ENCODE measurements around the gene LRCOL1.
A peak's percentile ranks its signal among the peaks of the same experiment; 100 is the strongest.
"Not testable (repeated sequence)": the region's sequence is repeated elsewhere in the genome, so short reads cannot be mapped to it uniquely, and the experiment has no call there.

LRCOL1 gene

GRCh38 chr12:132600048-132601032 lies 10.0 kb downstream of the LRCOL1 start:
- DNase-seq, result peak; percentile 42 to 61

GRCh38 chr12:132599502-132599901 lies 10.9 kb downstream of the LRCOL1 start:
- DNase-seq, result not testable (repeated sequence)

DNA sequence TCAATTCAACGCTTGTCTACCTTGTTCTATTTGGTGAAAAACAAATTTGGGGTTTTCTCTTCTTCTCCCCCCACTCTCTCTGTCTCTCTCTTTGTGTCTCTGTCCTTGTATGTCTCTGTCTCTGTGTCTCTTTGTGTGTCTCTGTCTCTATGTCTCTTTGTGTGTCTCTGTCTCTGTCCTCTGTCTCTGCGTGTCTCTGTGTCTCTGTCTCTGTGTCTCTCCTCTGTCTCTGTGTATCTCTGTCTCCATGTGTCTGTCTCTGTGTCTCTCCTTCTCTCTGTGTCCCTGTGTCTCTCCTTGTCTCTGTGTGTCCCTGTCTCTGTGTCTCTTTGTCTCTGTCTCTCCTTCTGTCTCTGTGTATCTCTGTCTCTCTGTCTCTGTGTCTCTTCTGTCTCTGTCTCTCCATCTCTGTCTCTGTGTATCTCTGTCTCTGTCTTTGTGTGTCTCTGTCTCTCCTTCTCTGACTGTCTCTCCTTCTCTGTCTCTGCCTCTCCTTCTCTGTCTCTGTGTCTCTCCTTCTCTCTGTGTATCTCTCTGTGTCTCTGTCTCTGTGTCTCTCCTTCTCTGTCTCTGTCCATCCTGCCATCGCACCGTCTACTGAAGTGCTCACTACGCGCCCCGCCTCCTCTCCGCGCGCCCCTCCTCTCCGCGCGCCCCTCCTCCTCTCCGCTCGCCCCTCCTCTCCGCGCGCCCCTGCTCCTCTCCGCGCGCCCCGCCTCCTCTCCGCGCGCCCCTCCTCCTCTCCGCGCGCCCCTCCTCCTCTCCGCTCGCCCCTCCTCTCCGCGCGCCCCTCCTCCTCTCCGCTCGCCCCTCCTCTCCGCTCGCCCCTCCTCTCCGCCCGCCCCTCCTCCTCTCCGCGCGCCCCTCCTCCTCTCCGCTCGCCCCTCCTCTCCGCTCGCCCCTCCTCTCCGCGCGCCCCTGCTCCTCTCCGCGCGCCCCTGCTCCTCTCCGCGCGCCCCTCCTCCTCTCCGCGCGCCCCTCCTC lies 12.8 kb downstream of the LRCOL1 start:
- DNase-seq, result no peak

GRCh38 chr12:132596016-132596415 lies 14.4 kb downstream of the LRCOL1 start:
- DNase-seq, result no peak

GRCh38 chr12:132595183-132595582 lies 15.2 kb downstream of the LRCOL1 start:
- DNase-seq, result no peak

DNA sequence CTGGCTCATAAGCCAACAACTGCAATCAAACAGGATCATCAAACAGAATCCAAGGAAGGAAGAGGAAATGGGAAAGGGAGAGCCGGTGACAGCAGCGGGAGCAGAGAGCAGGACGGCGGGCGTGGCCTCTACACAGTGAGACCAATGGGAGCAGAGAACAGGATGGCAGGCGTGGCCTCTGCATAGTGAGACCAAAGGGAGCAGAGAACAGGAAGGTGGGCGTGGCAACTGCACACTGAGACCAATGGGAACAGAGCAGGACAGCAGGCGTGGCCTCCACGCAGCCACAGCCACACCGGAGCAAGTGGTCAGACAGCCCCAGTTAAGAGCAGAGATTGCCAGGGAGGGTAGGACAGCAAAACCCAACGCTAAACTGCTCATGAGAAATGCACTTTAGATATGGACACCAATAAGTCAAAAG lies 16.4 kb downstream of the LRCOL1 start:
- peak; percentile 35 to 49 for DNase-seq

DNA sequence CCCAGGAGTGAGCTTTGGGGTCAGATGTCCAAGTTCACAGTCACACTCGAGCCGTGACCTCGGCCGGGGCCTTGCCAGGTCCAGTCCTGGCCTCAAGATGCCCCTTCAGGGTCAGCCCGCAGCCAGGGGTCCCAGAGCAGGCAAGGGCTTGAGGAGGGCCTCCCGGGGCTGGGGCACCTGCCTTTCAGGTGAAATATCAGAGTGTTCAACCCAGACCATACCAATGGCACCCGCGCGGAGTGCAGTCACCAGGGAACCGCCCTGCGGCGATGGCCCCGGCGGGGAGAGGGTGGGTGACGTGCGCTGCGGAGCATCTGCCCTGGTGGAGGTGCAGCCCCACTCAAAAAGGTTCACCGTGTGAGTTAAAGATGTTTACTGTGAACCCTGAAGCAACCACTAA lies 16.9 kb downstream of the LRCOL1 start:
- no peak for DNase-seq

- no peak for DNase-seq
Observed at GRCh38 chr12:132593071-132593470, 17.3 kb downstream of the LRCOL1 start.

- DNase-seq, result no peak
Observed at GRCh38 chr12:132592282-132592970, 18.0 kb downstream of the LRCOL1 start.

DNA sequence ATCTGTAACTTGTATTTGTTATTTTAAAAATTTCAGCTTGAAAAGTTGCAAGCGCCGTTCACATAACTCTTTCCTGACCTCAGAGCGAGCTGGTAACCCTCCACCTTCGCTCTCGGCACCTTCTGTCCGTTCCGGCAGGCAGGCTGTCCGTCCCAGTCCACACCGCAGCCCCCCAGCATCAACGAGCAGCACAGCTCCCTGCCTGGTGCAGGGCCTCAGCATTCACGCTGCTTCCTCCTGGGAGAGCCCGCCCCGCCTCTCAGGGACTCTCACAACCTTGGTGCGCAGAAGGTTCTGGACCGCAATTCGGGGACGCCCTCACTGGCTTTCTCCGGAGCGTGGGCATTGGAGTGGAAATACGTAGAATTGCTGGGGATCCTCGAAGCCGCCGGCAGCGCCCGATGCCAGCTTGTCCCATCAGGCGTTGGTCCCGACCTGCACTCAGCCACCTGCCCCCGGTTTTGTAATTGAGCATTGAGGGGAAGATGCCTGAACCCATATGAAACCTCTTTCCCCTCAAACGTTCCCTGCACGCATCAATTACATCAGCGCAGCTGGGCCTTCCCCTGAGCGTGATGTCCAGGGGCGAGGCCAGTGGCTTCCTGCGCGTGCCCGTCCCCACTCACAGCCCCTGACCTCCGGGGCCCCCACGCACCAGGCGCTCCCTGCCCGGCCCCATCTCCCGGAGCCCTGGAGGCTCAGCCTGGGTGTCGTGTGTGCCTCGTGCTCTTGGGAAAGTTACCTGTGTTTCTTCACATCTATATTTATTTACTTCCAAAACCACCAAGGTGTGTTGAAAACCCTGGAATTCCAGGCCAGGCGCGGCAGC lies 19.1 kb downstream of the LRCOL1 start:
- no peak for DNase-seq

DNA sequence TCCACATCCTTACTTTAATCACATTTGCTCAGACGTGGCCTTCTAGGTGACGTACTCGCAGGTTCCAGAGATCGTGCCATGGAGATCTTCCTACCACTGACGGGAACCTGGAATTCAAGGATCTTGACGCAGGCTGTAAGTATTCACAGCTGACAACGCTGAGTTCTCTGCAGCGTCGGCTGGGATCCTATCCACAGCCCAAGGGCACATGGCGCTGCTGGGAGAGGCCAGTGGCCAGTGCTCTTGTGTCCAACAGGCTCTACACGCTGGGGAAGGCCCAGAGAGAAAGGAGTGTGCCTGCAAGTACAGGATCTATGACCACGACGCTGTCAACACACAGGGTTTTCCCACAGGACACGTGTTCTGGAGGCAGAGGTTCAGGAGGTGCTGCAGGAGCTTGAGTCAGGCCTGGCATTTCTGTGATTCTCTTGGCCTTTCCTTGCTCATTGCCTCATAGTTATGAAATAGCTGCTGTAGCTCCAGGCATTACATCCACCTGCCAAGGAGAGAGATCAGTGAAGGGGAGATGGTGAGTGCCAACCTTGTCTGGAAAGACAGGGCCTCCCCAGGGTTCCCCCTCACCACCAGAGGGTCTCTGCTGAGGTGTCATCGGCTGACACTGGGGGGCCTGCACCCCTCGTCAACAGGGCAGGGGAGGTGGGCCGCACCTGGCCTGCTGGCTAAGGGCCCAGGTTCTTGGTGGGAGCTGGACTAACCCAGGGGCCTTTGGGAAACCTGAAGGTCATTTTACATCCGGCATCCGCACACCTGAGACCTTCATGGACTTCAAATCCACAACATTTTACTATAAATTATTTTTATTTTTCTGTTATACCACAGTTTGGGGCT lies 21.3 kb downstream of the LRCOL1 start:
- DNase-seq, result peak; percentile 22 to 51

GRCh38 chr12:132588319-132588718 lies 22.1 kb downstream of the LRCOL1 start:
- DNase-seq, result no peak

GRCh38 chr12:132587781-132588180 lies 22.6 kb downstream of the LRCOL1 start:
- DNase-seq, result no peak

DNA sequence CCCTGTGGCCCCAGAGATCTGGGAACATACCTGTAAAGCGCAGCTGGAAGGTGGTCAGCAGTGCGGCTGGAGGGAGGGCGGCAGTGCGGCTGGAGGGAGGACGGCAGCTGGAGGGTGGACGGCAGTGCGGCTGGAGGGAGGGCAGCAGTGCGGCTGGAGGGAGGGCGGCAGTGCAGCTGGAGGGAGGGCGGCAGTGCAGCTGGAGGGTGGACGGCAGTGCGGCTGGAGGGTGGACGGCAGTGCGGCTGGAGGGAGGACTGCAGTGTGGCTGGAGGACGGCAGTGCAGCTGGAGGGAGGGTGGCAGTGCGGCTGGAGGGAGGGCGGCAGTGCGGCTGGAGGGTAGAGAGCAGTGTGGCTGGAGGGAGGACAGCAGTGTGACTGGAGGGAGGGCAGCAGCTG lies 23.5 kb downstream of the LRCOL1 start:
- DNase-seq, result no peak

GRCh38 chr12:132585177-132585576 lies 25.2 kb downstream of the LRCOL1 start:
- no peak for DNase-seq

- no peak for DNase-seq
Observed at GRCh38 chr12:132584429-132584828, 26.0 kb downstream of the LRCOL1 start.

GRCh38 chr12:132583736-132584135 lies 26.6 kb downstream of the LRCOL1 start:
- no peak for DNase-seq

DNA sequence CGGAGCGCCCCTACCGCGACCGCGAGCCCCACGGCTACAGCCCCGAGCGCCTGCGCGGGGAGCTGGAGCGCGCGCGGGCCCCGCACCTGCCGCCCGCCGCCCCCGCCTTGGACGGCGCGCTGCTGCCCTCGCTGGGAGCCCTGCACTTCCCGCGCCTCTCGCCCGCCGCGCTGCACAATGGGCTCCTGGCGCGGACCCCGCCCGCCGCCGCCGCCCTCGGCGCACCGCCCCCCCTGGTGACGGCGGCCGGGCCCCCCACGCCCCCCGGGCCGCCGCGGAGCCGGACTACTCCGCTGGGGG lies 27.0 kb downstream of the LRCOL1 start:
- no peak for DNase-seq

GRCh38 chr12:132582582-132583410 lies 27.6 kb downstream of the LRCOL1 start:
- no peak for DNase-seq

DNA sequence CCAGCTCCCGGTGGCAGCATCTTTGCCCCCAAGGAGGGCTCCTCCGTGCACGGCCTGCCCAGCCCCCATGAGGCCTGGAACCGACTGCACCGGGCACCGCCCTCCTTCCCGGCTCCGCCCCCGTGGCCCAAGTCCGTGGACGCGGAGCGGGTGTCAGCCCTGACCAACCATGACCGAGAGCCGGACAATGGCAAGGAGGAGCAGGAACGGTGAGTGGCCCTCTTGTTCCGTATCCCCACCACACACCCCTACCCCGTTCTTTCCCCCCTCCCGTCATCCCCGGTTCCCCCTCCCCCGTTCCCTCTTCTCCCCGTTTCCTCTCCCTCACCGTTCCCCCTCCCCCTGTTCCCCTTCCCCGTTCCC lies 28.3 kb downstream of the LRCOL1 start:
- no peak for DNase-seq
